GM18867 (cell line): Measurements from ENCODE around the gene PTPRK.

Experiments
- ATAC-seq: cut with Tn5 transposase; IDR thresholded peaks from one replicate; pipeline ENCODE4 v1.9.1; 2021; ENCODE audit warnings: mild to moderate bottlenecking, moderate library complexity; ENCODE audit not compliant: unreplicated experiment

Gene PTPRK

DNA sequence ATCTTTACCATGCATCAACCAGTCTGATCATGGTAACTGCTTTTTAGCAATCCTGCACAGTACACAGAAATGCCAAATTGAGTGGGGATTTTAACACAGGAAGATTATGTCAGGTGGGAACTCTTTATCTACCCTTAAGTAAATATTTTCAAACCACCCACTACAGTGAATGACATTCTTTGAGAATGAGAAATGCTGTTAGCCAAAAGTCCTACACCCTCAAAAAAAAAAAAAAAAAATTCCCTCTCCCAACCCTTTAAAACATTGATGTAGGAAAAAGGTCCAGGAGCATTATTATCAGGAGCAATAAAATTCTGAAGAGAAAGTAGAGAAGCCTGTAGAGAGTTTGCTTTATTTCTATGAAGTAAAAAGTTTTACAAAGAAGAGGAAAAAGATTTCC, 312.3 kb downstream of the PTPRK start:
- no peak for ATAC-seq

DNA sequence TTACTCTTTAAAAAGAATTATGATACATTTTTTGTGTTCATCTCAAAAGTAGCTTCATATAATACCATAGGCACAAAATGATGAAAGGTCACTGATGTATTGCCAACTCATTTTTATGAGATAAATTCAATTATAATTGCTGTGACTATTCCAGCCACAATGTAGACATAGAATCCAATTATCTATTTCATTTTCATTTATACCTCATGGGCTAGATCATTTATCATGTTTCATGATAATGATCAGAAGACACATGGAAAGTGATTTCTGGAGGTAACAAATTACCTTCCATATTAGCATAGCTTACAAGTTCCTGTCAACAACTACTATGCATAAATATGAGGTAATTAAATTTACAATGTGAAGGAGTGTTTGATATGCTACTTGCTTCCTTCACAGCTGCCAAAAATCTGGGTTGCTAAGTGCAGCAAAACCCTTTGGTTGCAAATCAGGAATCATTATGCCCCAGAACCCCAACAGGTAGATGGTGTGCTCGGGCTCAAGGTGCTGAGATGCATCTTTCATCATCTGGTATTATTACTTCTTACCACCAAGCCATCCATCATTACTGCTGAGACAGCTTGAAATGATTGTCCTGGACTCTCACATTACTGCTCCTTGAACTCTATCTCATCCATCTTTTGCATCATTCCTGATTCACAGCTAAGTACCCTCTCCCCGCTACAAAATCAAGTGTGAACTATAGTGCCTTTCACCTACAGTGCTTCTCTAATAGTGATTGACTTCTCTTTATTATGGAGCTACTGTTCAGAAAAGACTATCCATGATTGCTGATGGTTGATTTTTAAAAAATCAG, 313.6 kb downstream of the PTPRK start:
- ATAC-seq: no peak

DNA sequence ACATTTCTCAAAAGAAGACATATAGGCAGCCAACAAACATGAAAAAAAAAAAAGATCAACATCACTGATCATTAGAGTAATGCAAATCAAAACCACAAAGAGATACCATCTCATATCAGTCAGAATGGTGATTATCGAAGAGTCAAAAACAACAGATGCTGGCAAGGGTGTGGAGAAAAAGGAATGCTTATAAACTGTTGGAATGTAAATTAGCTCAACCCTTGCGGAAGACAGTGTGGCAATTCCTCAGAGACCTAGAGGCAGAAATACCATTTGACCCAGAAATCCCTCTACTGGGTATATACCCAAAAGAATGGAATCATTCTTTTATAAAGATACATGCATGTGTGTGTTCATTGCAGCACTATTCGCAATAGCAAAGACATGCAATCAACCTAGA, 315.8 kb downstream of the PTPRK start:
- ATAC-seq: no peak

DNA sequence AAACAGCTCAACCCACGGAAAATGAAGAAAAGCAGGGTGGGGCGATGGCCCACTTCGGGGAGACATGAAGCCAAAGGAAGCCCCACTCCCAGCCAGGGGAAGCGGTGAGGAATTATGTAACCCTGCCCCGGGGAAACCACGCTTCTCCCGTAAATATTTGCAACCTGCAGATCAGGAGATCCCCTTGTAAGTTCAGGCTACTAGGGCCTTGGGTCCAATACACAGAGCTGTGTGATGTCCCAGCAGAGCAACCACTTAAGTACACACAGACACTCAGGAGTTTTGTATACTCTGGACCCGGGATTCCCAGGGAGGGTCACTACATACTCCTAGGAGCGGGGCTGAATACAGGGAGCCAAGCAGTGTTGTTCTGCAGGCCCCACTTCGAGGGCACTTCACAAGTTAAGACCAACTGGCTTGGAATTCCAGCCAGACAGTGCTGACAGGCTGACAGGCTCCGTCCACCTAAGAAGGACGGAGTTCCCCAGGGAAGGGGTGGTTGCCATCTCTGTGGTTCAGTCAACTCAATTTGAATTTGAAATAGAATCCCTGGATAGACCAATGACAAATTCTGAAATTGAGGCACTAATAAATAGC, 318.1 kb downstream of the PTPRK start:
- no peak for ATAC-seq

DNA sequence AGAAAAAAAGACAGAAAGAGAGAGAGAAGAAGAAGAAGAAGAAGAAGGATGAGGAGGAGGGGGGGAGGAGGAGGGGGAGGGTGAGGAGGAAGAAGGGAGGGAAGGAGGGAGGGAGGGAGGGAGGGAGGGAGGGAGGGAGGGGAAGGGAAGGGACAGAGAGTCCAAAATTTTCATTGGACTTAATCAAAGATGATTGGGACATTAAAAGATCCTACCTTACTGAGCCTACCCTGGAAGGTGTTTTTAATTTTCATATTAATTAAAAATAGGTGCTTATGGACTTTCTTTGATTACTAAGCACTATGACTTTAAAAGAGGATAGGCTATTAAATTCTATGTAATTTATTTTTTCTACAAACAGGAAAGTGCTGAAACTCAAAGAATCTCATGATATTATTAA, 319.6 kb downstream of the PTPRK start:
- no peak for ATAC-seq

DNA sequence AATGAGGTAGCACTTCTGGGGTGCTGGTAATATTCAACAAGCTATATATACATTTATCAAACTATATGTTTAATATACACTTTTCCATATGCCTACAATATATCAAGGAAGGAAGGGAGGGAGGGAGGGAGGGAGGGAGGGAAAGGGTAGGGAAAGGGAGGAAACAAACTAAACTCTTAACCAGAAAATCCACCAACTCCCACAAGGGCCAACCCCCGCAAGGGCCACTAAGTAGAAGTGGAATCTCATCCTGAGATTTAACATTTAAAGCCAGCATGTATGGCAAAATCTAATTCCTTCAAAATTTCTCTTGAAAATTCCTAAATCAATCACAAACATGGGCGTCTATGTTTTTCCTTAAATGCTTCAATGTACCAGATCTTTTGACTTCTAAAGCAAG, 320.9 kb downstream of the PTPRK start:
- no peak for ATAC-seq

DNA sequence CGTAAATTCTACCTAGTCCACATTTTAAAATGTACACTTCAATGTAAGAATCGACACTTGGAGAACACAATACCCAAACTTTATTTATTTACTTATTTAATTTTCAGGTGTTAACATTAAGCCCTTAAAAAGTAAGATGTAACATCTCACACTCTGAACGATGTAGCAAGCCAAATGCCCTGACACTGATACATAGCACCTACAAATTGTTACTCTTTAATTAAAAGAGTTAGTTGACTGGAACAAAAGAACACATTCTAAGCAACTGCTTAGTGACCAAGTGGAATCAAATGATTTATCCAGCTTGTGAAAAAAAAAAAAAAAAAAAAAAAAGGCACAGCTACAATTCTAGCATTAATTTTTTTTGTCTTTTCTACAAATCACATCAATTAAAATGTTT, 327.4 kb downstream of the PTPRK start:
- ATAC-seq: no peak

DNA sequence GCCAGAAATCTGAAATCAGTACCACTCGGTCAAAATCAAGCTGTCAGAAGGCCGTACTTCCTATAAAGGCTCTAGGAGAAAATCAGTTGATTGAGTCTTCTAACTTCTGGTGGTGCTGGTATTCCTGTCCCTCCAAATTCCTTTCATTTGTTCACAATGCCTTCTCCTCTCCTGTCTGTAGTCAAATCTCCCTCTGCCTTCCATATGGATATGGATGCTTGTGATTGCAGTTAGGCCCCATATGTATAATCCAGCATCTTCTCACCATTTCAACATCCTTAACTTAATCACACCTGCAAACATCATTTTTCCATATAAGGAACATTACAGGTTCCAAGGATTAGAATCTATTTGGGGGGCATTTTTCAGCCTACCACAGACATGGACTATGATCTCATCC, 331.7 kb downstream of the PTPRK start:
- ATAC-seq: no peak

DNA sequence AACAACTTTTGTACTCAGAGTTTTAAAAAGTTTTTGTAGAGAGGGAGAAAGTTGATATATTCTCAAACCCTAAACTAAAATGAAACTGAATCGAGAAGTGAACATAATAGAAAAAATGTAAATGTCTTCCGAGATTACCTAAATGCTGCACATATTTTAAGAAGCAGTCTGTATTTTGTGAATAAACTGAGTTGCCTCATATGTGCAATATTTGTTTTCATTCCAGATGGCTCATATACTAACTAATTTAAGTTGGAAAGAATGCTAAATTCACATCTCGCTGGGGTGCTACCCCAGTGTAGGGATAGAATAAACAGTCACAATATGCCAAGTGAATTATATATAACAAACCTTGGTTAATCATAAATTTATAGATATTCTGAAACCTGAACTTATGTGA, 333.7 kb downstream of the PTPRK start:
- peak; percentile 38 for ATAC-seq

DNA sequence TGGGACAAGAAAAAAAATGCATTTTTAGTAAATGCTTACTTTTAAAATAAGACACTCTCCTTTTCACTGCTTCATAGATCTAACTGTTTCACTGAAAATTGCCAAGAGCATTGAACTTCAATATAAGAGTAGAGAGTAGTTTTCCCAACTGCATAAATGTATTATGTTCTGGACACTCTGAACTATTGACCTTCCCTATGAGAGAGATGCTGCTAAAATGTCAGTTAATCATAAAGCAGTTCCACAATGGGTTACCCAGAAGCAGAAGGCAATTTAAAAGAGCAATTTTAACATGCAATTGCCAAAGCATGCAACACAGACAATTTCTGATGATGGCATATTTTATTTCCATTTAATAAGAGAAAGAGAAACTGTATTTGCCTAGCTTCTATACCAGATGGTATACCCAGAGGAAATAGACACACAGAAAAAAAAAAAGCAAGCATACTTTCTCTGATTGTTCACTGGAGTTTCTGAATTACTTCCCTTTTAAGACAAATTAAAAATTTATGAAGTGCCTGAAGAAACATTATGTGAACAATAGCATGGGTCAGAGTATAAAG, 340.4 kb downstream of the PTPRK start:
- no peak for ATAC-seq

DNA sequence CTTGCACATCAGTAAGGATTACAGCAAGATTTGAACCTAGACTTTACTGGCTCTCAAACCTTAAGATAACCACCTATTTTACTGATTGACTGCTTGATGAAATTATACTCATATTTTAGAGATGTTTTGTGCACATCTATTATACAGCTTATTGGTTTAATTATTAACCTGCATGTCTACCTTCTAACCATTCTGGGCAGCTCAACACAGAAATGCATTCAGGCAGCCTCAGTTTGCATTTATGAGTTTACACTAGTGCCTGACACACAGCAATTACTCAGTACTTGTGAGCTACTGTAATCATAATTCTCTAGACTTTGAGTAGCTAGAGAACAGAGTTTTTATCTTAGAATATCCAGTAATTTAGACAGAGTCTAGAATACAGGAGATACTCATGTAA, 345.7 kb downstream of the PTPRK start:
- no peak for ATAC-seq

DNA sequence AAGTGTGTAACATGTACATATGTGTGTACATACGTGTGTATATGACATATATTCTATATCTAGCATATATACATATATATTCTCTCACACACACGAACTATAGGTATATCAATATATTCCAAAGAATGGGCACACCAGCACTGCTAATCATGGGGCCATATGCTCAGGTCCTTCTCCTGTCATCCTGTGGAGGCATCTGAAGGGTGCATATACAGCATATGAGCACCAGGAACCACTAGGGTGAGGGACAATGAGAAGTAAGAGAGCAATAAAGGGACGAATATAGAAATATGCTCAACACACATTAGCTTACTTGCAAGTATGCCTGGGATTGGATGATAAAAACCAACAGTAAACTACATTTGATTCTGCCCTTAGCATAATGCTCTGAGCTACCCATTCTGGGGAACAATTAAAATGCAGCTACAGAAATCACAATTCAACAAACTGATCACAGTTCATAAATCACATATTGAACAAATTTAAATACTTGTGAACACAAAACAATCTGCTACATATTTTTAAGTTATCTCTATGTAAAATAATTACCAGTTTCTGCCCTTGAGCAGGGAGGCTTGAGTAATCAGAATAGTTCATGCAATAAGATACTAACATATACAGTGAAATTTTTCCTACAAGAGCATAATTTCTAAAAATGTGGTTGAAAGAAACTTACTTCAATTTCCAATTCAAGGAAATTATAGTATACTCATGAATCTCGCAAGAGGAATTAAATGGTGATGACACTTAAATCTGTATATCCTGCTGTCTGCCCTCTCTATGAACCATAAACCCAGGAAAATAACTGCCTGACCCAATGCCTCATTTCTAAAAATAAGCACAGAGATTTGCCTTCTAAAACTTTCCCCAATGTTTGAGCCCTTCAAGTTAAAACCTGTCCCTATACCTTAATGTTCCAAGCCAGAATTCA, 347.4 kb downstream of the PTPRK start:
- ATAC-seq: no peak

DNA sequence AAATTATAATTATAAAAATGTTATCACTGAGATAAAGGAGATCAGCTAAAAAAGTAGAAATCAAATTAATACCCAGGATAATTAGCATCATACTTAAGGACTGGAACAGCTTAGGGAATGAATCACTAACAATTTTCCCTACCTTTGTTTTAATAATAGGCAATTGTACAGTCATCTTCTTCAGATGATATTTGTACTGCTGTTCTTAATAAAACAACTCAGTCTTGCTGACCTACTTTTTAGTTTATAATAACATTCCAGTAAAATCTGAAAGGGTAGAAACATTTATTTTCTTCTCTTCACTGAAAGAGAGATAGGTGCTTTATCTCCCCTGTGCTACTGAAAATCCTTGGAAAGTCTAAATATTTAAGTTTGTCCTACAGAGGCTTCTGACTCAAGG, 348.3 kb downstream of the PTPRK start:
- no peak for ATAC-seq

DNA sequence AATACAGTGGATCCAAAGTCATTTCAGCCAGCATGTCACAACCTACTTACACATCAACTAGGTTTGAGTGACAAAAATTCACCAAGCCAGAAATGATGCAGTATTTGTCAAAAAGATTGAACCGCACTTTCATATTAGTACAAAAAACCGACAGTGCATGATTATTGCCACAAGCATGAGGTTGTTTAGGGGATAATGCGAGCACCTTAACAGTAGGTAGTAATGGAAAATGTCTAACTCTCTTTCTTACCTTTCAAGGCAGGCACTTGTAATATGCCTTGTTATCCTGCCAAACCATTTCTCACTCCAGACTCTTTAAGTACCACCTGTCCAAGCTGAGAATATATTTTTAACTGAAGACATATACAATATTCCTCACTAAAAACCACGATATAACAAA, 349.2 kb downstream of the PTPRK start:
- ATAC-seq: no peak

DNA sequence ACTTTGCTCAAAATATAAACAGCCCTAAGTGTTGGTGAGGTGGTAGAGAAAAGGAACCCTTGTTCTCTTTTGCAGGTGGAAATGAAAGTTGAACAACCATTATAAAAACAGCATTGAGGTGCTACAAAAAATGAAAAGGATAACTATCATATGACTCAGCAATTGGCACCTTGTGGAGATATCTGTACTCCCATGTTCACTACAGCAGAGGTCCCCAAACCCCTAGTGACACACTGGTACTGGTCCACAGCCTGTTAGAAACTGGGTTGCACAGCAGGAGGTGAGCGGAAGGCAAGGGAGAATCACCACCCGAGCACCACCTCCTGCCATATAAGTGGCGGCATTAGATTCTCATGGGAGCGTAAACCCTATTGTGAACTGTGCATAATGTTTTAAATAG, 352.2 kb downstream of the PTPRK start:
- ATAC-seq: no peak

DNA sequence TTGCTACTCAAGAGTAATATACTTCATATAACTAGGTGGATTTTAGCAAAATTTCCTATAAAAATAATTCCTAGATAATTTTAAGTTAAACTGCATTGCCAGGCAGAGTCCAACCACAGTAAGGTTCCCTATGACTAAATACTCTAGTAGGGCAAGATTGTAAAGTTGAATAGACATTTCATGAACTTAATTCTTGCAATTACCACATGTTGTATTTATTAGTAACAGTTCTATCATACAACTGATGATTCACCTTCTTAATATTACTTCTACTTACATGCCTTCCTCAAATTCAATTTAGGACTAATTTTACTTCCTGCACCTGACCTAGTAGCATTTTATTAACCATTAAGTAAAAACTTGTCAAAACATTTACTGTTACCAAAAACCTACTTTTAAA, 352.8 kb downstream of the PTPRK start:
- ATAC-seq: no peak

DNA sequence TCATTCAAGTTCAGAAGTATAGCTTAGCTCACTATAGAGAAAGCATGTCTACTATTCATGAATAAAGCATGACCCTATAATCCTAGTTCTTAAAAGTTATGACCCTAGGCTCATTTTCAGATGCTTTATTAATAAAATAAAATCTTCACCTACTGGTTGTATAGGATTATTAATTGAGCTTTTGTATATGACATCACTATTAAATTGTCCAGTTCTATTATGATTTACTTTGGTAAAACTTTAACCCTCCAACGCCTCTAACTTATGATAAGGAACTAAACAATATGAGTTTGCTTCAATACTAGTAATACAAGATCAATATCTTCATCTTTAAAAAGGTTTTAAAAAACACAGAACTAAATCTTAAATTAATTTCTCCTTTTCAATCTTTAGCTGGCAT, 356.1 kb downstream of the PTPRK start:
- no peak for ATAC-seq

DNA sequence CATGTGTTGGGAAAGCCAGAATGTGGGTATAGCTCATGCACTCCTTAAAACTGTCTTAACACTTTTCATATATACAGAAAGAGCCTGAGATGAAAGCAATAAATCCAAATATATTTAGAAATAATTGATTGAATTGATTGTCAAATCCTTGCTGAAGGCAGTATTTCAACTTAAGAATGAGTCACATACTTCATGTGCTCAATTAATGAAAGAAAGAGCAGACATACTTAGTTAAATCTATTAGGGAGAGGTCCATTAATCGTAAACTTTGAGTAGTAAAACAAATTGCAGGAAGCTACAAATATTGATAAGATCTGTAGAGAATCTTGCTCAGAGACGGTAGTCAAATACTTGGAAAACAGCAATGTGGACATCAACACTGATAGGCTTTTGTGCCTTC, 358.0 kb downstream of the PTPRK start:
- no peak for ATAC-seq

DNA sequence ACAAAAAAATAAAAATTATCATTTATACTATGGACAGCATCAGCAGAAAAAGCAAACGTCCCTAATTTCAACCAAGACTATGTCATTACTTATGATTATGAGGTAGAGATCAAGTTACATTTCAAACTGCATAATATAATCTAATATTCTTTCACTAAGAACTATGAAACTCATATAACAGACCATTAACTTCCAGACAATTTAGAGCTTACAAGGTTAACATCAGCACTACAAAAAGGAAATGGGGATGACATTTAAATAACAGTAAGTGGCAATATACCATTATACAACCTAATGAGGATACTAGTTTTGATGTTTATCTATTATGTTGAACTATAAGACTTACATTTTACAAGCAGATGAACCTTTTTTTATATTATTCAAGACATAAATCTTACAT, 358.6 kb downstream of the PTPRK start:
- no peak for ATAC-seq

DNA sequence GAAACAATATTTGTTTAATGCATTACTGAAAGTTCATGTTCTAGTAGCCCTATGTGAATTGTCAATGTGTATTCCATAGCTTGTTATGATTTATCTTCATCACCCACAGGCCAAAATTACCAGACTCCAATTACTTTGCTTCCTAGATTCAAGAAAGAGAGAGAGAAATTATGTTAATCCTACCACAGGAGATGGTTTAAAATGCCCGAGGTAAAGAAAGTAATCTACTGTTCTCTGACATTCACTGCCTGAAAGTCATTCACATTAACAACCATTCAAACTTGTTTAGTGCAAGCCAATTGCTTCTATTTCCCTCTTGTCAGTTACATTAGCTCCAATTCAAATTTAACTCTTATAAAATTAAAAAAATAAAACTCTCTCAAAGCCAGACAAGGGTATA, 359.1 kb downstream of the PTPRK start:
- no peak for ATAC-seq

DNA sequence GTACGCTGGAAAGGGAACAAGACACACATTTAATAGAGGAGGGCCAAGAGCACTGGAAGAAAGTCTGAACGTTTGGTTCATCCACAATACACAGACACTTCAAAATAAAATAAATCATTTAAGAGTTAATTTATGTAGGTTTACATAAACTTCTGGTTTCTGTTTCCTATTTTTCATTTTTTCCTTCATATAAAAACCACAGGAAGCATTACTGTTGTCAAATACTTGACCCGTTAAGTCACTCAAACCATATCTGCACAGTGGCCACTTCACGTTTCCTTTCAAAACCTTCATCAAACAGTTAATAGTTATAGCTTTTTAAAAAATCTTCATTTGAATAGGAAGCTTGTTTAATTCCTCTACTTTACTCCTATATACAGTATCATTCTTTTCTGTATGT, 361.9 kb downstream of the PTPRK start:
- no peak for ATAC-seq
